GM18526 (cell line): ENCODE measurements around the gene C12orf43.

Experiments used
- POLR2A ChIP-seq: IDR thresholded peaks from 3 replicates; pipeline ENCODE4 v1.6.1; 2011; ENCODE audit not compliant: insufficient read length; ENCODE audit errors: extremely low read depth

The C12orf43 gene

DNA sequence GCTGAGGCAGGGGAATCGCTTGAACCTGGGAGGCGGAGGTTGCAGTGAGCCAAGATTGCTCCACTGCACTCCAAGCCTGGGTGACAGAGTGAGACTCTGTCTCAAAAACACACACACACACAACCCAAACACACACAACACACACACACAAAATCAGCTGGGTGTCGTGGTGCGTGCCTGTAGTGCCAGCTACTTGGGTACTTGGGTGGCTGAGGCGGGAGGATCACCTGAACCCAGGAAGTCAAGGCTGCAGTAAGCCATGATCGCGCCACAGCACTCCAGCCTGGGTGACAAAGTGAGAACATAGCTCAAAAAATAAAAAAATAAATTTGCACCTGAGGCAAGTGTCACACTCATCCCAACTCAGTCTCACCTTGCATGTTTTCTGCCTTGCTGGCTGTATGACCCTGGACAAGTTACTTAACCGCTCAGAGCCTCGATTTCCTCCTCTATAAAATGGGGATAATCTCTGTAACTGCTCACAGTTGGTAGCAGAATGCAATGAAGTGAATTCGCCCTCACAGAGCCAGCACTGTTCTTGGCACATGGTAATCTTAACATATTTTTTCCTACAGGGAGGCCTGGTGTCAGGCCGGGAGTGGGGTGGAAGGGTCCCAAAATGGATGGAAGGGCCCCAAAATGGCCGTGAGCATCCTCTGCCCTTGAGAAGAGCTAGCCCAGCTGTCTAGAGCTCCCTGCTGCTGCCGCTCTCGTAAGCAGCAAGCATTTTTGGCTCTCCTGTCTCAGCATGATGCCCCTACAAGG lies 38.6 kb downstream of the C12orf43 start:
- no peak for TF ChIP-seq POLR2A

DNA sequence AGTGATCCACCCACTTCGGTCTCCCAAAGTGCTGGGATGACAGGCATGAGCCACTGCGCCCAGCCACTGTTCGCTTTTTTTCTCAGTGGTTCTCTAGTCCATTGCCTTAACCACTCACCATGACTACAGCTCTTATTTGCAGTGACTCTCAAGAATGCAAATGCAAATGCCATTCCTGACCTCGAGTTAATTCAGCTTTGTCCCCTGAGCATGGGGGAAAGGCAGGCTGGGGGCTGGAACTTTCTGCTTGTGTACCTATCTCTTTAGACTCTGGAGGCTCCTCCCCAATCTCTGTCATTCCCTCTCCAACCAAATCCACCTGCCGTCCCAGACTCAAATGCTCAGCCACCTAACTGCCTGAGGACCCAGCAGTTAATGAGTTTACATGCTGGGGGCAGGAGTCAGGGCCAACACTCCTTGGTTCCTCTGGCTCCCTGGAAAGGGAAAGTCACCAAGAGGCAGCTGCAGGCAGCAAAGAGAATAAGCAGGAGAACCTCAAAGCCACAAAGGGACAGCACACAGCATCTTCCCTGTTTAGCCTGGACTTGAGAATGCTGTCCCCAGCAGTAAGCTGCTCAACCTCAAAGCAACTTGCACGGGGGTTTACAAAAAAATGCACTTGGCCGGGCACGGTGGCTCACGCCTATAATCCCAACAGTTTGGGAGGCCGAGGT lies 43.3 kb downstream of the C12orf43 start:
- no peak for TF ChIP-seq POLR2A

DNA sequence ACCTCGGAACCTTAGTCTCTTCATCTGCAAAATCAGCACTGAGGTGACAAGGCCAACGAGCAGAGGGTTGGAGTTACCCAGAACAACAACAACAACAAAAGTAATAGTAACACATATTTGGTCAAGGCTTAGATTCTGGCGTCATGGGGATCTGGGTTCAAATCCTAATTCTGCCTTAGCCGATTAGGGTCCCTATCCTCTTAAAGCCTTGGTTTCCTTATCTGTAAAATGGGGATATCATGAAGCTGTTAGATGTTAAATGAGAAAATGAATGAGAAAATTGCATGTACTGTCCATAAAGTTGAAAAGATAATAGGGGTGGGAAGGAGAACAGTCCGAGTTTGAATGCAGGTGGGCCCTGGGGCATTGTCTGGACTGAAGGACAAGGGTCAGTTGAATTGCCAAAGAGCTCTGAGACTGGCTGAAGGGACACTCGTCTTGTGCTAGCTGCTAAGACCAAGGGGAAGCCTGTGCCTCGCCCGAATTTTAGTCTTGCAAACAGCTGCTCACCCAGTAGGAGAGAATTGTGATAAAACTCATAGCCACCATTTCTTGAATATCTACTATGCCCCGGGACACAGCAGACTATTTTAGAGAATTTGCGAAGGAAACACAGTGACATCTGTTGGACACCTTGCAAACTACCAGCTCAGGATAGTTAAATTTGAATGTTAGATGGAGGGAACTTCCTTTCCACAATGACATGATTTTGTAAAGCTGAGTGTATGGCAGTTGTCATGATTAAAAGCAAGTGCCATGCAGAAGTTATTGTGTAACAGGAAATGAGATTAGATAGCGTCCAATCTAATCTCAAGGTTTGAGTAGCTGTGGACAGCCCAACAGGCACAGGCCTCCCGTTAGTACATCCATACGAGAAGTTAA lies 44.7 kb downstream of the C12orf43 start:
- no peak for TF ChIP-seq POLR2A

DNA sequence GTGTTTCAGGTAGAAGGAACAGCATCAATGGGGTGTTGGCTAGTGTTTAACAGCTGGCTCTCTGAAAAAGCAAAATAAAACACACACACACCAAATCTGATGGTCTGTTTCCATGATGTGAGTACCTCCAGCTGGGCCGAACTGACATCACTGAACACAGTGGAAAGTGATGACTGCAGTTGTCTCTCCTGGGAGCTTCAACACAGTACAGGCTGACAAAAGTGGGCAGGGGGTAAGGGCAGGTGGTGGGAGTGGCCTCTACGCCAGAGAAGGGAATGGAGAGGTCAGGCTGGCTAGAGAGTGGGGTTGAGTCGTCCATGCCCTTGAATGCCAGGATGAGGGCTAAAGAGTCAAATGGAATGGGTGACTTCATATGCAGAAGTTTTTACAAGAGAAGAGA lies 46.0 kb downstream of the C12orf43 start:
- TF ChIP-seq POLR2A: no peak

DNA sequence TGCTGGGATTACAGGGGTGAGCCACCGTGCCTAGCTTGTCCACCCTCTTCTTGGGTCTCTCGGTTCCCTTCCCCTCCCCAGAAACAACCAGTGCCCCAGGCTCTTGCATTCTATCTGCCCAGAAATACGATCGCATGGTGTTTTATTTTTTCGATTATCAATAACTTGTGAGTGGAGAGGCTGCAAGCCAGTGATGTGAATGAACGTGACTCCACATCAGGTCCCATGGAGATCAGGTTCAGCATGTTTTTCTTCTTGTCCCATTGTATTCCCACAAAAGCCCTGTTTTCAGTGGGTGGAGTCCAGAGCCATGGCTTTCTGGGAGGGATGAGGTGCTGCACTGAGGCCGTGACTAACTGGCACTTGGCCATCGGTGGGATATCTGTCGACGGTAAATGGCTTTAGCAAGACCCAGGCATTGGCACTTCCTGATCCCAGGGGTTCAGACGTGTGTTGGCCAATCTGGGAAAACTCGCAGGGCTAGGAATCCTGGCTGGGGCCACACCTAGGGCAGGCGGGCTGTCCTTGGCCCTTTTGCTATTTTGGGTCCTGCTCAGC lies 50.7 kb downstream of the C12orf43 start:
- no peak for TF ChIP-seq POLR2A

DNA sequence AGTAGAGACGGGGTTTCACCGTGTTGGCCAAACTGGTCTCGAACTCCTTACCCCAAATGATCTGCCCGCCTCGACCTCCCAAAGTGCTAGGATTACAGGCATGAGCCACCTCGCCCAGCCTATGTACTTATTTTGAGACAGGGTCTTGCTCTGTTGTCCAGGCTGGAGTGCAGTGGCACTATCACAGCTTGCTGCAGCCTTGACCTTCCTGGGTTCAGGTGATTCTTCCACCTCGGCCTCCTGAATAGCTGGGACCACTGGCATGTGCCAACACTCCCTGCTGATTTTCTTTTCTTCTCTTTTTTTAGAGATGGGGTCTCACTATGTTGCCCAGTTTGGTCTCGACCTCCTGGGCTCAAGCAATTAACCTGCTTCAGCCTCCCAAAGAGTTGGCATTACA lies 52.0 kb downstream of the C12orf43 start:
- TF ChIP-seq POLR2A: no peak

DNA sequence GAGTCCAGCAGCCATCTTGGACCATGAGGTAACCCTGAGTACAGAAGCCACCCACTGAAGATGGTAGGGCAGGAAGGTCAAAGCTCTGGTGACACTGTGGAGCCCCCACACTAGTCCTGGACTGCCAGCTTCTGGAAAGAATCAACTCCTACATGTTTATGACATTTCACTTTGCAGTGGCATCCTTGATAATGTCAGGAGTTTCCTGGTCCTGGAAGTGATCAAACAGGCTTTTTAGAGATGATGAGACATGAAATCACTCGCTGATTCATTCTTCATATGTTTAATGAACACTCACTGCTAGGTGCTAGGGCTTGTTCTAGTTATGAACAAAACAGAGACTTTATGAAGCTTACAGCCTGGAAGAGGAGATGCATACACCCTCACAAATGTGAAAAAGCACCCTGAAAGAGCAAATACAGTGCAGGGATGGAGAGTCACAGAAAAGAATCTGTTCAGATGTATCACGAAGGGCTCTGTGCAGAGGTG lies 53.7 kb downstream of the C12orf43 start:
- TF ChIP-seq POLR2A: no peak

DNA sequence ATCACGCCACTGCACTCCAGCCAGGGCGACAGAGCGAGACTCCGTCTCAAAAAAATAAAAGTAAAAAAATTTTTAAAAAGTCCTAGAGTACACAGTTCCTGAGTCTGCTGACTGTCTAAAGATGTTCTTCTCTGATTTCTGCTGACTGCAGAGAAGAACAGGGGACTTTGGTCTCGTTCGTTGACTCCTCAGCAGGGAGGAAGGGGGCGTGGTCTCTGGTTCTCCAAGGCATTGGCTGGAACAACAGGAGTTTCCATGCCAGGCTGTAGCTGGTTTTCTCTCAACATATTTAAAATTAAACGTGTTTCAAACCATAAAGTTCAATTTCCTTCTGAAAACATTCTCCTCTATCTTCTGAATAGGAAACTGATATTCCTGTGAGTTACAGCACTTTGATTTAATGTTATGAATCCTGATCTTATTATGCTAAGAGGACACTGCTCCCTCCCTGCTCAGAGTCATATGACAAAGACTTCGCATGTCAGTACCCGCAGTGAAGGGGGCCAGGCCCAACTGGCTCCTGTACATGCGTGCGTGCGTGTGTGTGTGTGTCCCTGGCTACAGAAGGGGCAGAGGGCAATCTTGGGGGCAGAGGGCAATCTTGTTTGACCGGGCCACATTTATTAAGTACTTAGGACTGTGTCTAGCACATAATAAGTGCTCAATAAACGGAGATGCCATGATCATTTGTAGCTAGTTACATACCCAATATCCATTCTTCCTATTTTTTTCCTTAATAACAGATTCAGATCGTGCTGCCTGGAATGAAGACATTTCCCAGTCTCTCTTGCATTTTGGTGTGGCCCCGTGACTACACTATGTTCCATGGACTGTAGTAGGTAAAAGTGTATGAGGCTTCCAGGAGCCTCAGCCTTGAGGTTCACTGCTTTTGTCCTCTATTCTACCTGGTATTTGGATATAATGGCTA lies 54.4 kb downstream of the C12orf43 start:
- TF ChIP-seq POLR2A: no peak

DNA sequence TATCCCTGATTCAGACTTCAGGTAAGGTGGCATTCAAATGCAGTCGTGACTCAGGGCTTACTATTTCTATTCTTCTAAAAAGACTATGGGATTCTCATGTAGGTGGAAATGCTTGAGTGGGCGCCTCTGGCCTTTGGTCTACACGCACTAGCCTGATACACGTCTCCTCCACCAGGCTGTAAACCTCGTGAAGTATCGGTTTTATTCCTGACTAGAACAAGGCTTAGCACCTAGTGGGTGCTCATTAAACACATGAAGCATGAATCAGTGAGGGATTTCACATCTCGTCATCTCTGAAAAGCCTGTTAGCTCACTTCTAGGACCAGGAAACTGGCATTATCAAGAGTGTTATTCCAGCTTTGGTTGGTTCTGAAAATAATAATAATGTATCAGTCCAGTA lies 55.6 kb downstream of the C12orf43 start:
- no peak for TF ChIP-seq POLR2A

DNA sequence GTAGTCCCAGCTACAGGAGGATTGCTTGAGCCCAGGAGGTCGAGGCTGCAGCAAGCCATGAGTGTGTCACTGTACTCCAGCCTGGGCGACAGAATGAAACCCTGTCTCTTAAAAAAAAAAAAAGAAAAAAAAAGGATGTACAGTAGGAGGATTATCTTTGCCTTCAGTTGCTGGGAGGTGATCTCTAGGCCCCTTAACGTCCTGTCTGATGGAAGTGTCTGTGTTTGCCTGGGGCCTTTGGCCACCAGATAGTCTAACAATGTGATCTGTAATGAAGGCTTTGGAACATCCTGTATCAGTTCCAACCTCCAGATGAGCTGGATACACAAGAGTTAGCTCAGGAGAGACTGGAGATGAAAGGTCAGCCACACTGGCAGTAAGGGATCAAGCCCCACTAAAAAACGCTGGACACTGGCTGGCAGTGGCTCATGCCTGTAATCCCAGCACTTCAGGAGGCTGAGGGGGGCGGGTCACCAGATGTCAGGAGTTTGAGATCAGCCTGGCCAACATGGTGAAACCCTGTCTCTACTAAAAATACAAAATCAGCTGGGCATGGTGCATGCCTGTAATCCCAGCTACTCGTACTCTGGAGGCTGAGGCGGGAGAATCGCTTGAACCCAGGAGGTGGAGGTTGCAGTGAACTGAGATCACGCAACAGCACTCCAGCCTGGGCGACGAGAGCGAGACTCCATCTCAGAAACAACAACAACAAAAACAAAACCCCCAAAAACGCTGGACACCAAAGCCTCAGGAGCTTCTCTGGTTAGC lies 57.0 kb downstream of the C12orf43 start:
- no peak for TF ChIP-seq POLR2A

DNA sequence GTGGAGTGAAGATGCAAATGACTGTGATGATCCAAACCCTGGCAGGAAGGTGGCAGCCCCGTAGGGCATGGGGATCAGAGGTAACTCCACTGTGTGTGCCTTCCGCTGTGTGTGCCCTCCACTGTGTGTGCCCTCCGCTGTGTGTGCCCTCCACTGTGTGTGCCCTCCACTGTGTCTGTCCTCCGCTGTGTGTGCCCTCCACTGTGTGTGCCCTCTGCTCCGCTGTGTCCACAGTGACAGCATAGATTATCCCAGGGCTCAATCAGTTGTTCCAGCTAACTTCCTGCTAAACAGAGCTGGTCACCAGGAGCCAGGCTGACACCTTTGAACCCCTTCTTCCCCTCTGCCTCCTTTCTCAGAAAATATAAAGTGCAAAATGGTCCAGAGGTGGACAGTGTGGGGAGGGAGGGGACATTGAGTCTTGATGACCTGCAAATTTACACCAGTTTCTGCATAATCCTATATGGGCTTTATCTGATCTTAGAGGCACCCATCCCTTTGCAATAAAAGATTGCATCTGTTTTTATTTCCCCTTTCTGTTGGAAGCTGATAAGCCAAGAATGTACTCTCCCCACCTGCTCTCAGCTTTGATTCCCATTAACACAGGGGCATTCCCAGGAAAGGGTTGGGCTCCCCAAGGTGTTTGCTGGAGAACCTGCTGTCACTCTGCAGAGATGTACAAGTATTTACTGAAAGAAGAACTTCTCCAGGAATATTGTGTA lies 59.5 kb downstream of the C12orf43 start:
- TF ChIP-seq POLR2A: no peak

DNA sequence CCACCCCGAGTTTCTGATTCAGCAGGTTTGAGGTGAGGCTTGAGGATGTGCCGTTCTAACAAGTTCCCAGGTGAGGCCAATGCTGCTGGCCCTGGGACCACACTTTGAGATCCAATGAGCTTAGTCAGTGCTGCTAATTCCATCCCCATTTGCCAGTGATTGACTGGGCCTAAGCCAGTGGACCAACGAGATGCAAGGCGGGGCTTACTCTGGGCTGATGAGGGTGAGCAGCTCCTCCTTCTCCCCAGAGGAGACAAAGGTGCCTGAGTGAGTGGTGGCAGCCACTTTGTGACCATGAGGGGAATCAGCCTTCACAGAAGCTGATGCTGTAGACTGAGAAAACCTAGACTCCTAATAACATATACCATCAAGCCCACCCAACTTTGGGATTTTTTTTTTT lies 61.1 kb downstream of the C12orf43 start:
- TF ChIP-seq POLR2A: no peak

DNA sequence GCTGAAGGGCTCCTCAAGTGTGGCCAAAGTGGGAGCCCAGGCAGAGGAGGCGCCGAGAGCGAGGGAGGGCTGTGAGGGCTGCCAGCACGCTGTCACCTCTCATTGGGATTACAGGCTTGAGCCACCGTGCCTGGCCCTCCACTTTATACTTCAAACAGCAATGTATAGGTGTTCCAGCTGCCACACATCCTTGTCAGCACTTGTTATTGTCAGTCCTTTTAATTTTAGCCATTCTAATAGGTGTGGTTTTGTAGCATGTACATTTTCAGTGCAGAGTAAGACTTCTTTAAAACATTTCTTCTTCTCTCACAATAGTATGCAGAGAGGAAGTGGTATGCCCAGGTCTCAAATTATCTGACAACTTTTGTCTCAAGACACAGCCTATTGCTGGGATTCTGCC lies 65.5 kb downstream of the C12orf43 start:
- TF ChIP-seq POLR2A: no peak
